PFSK-1 (cell line): ENCODE results near the gene ZNF816.

Source experiments
- FOXP2 ChIP-seq: optimal IDR thresholded peaks from 2 replicates; pipeline ENCODE3; 2011; ENCODE audit warnings: borderline replicate concordance, control low read depth, inconsistent platforms; ENCODE audit not compliant: insufficient read depth; ENCODE audit errors: extremely low read length, extremely low read depth
- POLR2AphosphoS5 ChIP-seq: IDR thresholded peaks from 2 replicates; pipeline ENCODE4 v1.6.1; 2012; ENCODE audit warnings: low read depth, mild to moderate bottlenecking, control low read depth, low read length, moderate library complexity
- REST ChIP-seq, 2 experiments: IDR thresholded peaks; 2 replicates each; pipeline versions ENCODE4 v1.6.1 to v1.8.0; 2011 to 2012; ENCODE audit warnings: low read depth in 2 of 2, low read length in 2 of 2, control low read depth in 1 of 2, inconsistent platforms in 1 of 2, mild to moderate bottlenecking in 1 of 2, moderate library complexity in 1 of 2; ENCODE audit not compliant: insufficient read depth in 1 of 2
- SIN3A ChIP-seq: IDR thresholded peaks from 2 replicates; pipeline ENCODE4 v1.6.1; 2012; ENCODE audit warnings: mild to moderate bottlenecking, low read length, moderate library complexity, borderline replicate concordance; ENCODE audit not compliant: insufficient read depth
- TAF1 ChIP-seq: IDR thresholded peaks from 2 replicates; pipeline ENCODE4 v1.6.1; 2012; ENCODE audit warnings: low read length, control low read depth, borderline replicate concordance; ENCODE audit not compliant: insufficient read depth

ZNF816 gene

GRCh38 chr19:52936151-52936953 is 26.3 kb downstream of the ZNF816 start:
- no peak for TF ChIP-seq TAF1
- no peak for TF ChIP-seq REST (IDR thresholded peaks at IDR 0.05; ENCODE audit: insufficient read depth in 1 of 2, low read depth in 2 of 2, low read length in 2 of 2)
- TF ChIP-seq SIN3A = no peak
- TF ChIP-seq POLR2AphosphoS5 = no peak
- no peak for TF ChIP-seq FOXP2

GRCh38 chr19:52935434-52935833 is 27.2 kb downstream of the ZNF816 start:
- TF ChIP-seq SIN3A (no peak), REST (IDR thresholded peaks at IDR 0.05; ENCODE audit: insufficient read depth in 1 of 2, low read depth in 2 of 2, low read length in 2 of 2) (no peak)

GRCh38 chr19:52923778-52924593 is 38.7 kb downstream of the ZNF816 start:
- TF ChIP-seq SIN3A (no peak), REST (IDR thresholded peaks at IDR 0.05; ENCODE audit: insufficient read depth in 1 of 2, low read depth in 2 of 2, low read length in 2 of 2) (no peak), FOXP2 (no peak), POLR2AphosphoS5 (no peak), TAF1 (no peak)

GRCh38 chr19:52922841-52923777 is 39.6 kb downstream of the ZNF816 start, which contains the start of gene ZNF888:
Gene ZNF888 (minus strand): TSS chr19:52923428. CDS start chr19:52917873, 5,555 bp downstream.
- TF ChIP-seq TAF1 = no peak
- no peak for TF ChIP-seq SIN3A
- no peak for TF ChIP-seq REST (IDR thresholded peaks at IDR 0.05; ENCODE audit: insufficient read depth in 1 of 2, low read depth in 2 of 2, low read length in 2 of 2)
- TF ChIP-seq FOXP2 = no peak
- no peak for TF ChIP-seq POLR2AphosphoS5
